HG03064 (cell line): Measurements from ENCODE around the gene PLXNB3.
"Not testable (repeated sequence)": the region's sequence is repeated elsewhere in the genome, so short reads cannot be mapped to it uniquely, and the experiment has no call there.

Source experiments
- ATAC-seq: cut with Tn5 transposase; IDR thresholded peaks from one replicate; pipeline ENCODE4 v1.9.1; 2021; ENCODE audit warnings: low read depth; ENCODE audit not compliant: unreplicated experiment

Gene PLXNB3

DNA sequence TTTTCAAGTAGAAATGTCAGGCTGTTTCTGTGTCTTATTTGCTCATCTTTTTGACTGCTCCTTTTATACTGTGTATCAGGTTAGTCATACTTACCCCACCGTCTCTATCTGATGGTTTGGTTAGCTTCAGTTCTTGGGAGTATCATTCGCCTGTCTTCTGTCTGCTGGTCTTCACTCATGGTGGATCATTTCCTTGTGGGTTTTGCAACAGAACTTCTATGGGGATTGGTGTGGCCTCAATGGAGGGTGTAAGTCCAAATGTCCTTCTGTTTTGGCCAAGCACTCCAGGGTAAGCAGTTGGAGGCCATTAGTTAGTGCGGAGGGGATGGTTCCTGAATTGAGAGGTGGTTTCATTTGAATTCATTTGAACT, 32.2 kb upstream of the PLXNB3 start:
- ATAC-seq, result no peak

DNA sequence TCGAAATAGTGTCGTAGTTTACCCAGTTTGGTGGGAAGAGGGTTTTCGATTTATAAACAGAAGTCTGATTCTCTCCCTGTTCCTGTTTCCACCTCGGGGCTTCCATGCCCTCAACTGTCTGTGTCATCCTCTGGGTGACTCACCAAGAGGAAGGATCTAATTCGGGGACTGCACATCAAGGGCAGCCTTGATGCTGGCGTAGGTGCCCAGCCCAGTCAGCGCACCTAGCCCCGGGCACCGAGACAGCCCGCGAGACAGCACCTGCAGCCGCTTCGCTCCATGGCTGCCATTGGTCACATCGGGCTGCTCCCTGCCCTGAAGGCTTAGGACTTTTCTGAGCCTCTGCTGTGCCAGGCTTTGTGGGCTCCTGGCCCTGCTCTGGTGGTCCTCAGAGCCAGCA, 31.6 kb upstream of the PLXNB3 start:
- no peak for ATAC-seq

DNA sequence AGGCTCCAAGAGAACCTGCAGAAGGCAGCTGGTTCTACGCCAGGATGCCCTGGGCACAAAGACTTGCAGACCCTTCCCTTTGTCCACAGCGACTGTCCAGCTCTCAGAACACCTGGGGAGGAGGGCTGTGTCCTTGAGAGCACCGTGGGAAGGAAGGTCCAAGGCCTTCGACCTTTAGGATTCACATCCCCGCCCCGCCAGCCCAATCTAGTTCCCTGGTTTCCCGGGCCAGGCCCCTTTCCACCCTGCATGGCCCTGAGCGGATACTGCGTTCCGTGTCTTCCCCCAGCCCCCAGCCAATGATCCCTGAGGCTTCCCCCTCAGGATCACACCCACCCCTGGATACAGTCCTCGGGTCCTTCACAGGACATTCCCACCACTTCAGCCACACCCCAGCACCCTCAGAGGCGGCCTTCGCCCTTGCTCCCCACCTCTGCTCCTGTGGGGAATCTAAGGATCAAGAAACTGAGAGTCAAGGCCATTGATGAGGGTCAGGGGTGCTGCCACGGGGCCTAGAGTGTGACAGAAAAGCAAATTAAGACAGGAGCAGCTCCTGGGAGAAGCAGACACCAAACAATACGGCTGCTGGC, 30.3 kb upstream of the PLXNB3 start:
- ATAC-seq, result no peak

DNA sequence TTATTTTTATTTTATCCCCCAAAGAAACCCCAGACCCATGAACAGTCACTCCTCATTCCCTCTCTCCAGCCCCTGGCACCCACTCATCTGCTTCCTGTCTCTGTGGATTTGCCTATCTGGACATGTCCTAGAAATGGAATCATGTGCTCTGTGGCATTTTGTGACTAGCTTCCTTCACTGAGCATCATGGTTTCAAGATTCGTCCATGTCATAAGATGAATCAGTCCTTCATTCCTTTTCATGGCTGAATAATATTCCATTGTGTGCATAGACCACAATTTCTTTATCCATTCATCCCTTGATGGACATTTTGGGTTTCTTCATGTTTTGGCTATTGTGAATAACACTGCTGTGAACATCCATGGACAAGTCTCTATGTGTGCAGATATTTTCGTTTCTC, 29.2 kb upstream of the PLXNB3 start:
- no peak for ATAC-seq

- no peak for ATAC-seq
Measured at GRCh38 chrX:153735274-153735673, 28.8 kb upstream of the PLXNB3 start.

DNA sequence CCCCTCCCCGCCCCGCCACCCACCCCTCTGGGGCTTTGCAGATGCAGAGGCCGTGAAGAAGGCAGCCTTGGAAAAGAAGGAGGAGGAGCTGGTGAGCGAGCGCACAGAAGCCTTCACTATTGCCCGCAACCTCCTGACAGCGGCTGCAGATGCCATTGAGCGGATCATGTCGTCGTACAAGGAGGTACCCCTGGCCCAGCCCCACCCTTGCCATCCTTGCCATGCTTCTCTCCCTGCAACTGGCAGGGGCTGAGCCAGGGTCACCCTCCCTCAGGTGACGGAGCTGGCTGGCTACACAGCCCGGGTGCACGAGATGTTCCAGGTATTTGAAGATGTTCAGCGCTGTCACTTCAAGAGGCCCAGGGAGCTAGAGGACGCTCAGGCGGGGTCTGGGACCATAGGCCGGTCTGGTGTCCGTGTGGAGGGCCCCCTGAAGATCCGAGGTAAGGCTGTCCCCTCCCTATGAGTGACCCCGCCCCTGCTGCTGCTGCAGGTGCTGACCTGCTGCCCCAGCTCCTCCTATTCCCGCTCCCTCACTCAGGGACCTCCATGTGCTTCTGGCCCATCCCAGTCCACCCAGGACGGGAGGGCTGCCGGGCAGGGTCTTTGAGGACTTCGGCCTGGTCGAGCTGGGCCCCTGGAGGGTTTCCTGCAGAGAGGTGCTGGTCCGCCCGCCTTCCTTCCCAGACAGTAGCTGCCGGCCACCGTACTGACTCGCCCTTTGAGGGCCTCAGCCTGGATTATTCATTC, 27.8 kb upstream of the PLXNB3 start:
- no peak for ATAC-seq

- no peak for ATAC-seq
Measured at GRCh38 chrX:153736871-153737441, 27.1 kb upstream of the PLXNB3 start.

- ATAC-seq, result no peak
Measured at GRCh38 chrX:153738056-153738605, 25.9 kb upstream of the PLXNB3 start.

- ATAC-seq, result no peak
Measured at GRCh38 chrX:153739754-153740486, 24.1 kb upstream of the PLXNB3 start.

GRCh38 chrX:153740631-153741222, 23.3 kb upstream of the PLXNB3 start:
- ATAC-seq, result no peak

- no peak for ATAC-seq
Measured at GRCh38 chrX:153741446-153741845, 22.6 kb upstream of the PLXNB3 start.

DNA sequence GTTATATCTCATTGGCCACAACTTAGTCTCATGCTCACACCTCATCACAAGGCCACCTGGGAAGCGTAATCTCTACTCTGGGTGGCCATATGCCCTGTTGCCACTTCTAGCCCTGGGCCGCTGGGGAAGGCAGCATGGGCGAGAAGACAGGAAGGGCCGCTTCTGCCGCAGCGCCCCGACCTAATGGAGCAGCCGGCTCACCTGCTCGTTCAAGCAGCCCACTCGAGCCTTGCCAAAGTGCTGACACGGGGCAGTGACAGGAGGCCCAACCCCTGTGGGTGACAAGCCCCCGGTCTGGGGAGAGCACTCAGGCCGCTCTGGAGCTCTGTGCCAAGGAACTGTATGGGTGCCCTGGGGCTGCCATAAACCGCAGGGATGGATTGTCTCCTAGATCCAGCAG, 21.9 kb upstream of the PLXNB3 start:
- not testable (repeated sequence) for ATAC-seq

GRCh38 chrX:153742796-153743467, 21.1 kb upstream of the PLXNB3 start:
- ATAC-seq, result not testable (repeated sequence)

GRCh38 chrX:153743468-153744209, 20.4 kb upstream of the PLXNB3 start:
- ATAC-seq, result not testable (repeated sequence)

- ATAC-seq, result no peak
Measured at GRCh38 chrX:153744210-153745066, 19.6 kb upstream of the PLXNB3 start.

DNA sequence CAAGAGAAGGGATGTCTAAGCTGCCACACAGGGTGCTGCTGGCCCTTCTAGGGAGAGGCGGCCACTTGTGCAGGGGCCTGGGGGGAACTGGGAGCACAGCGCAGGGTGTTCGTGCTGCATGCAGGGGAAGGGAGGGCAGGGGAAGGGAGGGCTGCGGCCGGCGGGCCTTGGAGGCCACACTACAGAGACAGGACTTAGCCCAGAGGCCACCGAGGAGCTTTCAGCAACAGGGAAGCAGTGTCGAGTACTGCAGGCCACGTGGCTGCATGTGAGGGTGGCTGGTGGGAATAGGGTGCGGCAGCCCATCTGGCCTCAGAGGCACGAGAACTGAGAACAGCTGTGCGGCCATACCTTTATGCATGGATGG, 19.0 kb upstream of the PLXNB3 start:
- ATAC-seq, result not testable (repeated sequence)

DNA sequence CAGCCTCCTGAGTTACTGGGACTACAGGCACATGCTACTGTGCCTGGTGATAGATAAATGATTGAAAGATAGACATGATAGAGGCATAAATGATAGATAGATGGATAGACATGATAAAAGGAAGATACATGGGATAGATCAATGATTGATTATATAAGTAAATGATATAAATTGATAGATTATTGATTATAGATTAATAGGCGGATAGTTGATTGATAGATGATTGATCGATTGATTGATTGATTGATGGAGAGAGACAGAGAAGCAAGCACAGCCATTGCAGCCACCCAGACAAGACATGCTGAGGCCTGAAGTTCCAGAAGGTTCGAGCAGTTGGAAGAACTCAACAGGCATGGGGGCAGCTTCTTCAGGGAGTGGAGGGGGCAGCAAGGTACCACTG, 17.7 kb upstream of the PLXNB3 start:
- no peak for ATAC-seq

- not testable (repeated sequence) for ATAC-seq
Measured at GRCh38 chrX:153746991-153747390, 17.1 kb upstream of the PLXNB3 start.

GRCh38 chrX:153749017-153749416, 15.0 kb upstream of the PLXNB3 start:
- not testable (repeated sequence) for ATAC-seq
